ENCODE results near the gene INPP5A. TPM values are rescaled to one million over a fixed set of nuclear protein-coding genes. Genes with fewer than 3 reads are reported as not detected.

INPP5A gene
- total and polyA plus RNA-seq, 2 of the 13 experiments (the other 11 are each of a cell fraction or from before 2014, with no cell fraction given): 17.5 to 37.9 TPM

GRCh38 chr10:132536241-132536876, 1.2 kb upstream of the INPP5A start (continued):
- no peak for TF ChIP-seq ZNF276 (CRISPR knock-in tag; IDR thresholded peaks at IDR 0.05; ENCODE audit: low read depth)
- no peak for TF ChIP-seq ZFP91 (CRISPR knock-in tag; IDR thresholded peaks at IDR 0.05; ENCODE audit: borderline replicate concordance)
- no peak for TF ChIP-seq ZNF430 (CRISPR knock-in tag; IDR thresholded peaks at IDR 0.05)
- peak in 1 of 2 experiments; percentile 2; a peak in 1 of 4 replicates for TF ChIP-seq POLR2A (IDR thresholded peaks at IDR 0.05; ENCODE audit: insufficient read depth in 1 of 2, low read depth in 2 of 2, low read length in 2 of 2)
- no peak for TF ChIP-seq NFE2 (CRISPR knock-in tag; IDR thresholded peaks at IDR 0.05)
- 0 out of 2 replicates have a peak, but pooled peaks have one; percentile 15 for TF ChIP-seq LBX2 (CRISPR knock-in tag; IDR thresholded peaks at IDR 0.05; ENCODE audit: borderline replicate concordance)
- no peak for TF ChIP-seq GFI1 (CRISPR knock-in tag; IDR thresholded peaks at IDR 0.05; ENCODE audit: borderline replicate concordance)
- no peak for TF ChIP-seq U2AF2 (IDR thresholded peaks at IDR 0.05; ENCODE audit: low read depth, low read length)
- no peak for TF ChIP-seq RERE (CRISPR knock-in tag; IDR thresholded peaks at IDR 0.05; ENCODE audit: low read depth)
- 0 out of 2 replicates have a peak, but pooled peaks have one; percentile 12 for TF ChIP-seq CTCF (CRISPR knock-in tag; IDR thresholded peaks at IDR 0.05)
- TF ChIP-seq ZNF687 (CRISPR knock-in tag; IDR thresholded peaks at IDR 0.05): peak; percentile 55; the same call in 1 of the 2 replicates
- TF ChIP-seq ZNF296 (CRISPR knock-in tag; conservative IDR thresholded peaks at IDR 0.05): no peak

Measured in HepG2 (cell line).